NT2/D1 (cell line): Measurements from ENCODE around the gene TENM4.

ENCODE experiments used
- SUZ12 ChIP-seq: IDR thresholded peaks from 2 replicates; pipeline ENCODE4 v1.6.1; 2011; ENCODE audit not compliant: insufficient read length, insufficient read depth; ENCODE audit errors: extremely low read depth
- YY1 ChIP-seq: IDR thresholded peaks from 2 replicates; pipeline ENCODE4 v1.6.1; 2011; ENCODE audit not compliant: insufficient read length, insufficient read depth
- ZNF274 ChIP-seq: IDR thresholded peaks from 2 replicates; pipeline ENCODE4 v1.6.1; 2011; ENCODE audit warnings: mild to moderate bottlenecking, low read depth, low read length

- TF ChIP-seq YY1: no peak
- no peak for TF ChIP-seq SUZ12
- TF ChIP-seq ZNF274: no peak
Observed at GRCh38 chr11:78740199-78741071, 700.4 kb downstream of the TENM4 start.
